Spinal cord (tissue), 10 donors: ENCODE measurements around the gene MRPS5. TPM values are rescaled to one million over a fixed set of nuclear protein-coding genes. Genes with fewer than 3 reads are reported as not detected.
A peak's percentile ranks its signal among the peaks of the same experiment; 100 is the strongest.

Experiments
- DNase-seq, 6 donors: peaks; one replicate each; pipeline versions ENCODE4 v3.0.0 to v3.0.0-alpha.2; 2013 to 2015; ENCODE audit warnings: low spot score in 6 of 6, low read depth in 4 of 6
- H3K27ac ChIP-seq: one replicate; pipeline ENCODE4 v1.5.1; 2013; ENCODE audit warnings: low read depth, low read length, control low read depth
- H3K27me3 ChIP-seq: one replicate; pipeline ENCODE4 v1.6.1; 2013; ENCODE audit warnings: low read length; ENCODE audit not compliant: control insufficient read depth, insufficient read depth
- H3K36me3 ChIP-seq: one replicate; pipeline ENCODE4 v1.6.1; 2013; ENCODE audit warnings: low read length; ENCODE audit not compliant: control insufficient read depth, insufficient read depth
- H3K4me1 ChIP-seq: one replicate; pipeline ENCODE4 v1.6.1; 2013; ENCODE audit warnings: low read length; ENCODE audit not compliant: control insufficient read depth, insufficient read depth
- H3K4me3 ChIP-seq: one replicate; pipeline ENCODE4 v1.5.1; 2013; ENCODE audit warnings: low read depth, low read length, control low read depth
- H3K9me3 ChIP-seq: one replicate; pipeline ENCODE4 v1.6.1; 2013; ENCODE audit warnings: low read length; ENCODE audit not compliant: control insufficient read depth, insufficient read depth
- WGBS: methylation state at CpG from one replicate; pipeline ENCODE4 v1.1.5; 2013; ENCODE audit warnings: missing lambda C conversion rate; ENCODE audit not compliant: insufficient coverage; 5-methylcytosine and 5-hydroxymethylcytosine counted together
- polyA plus RNA-seq, 2 donors: library from polyadenylated mRNA; unstranded; fragments of 120-200 nt; gene quantifications; one replicate each; pipeline ENCODE4 v1.2.1, GENCODE V29; 2013; ENCODE audit not compliant: insufficient read length in 2 of 2
- total RNA-seq, 2 donors: library from RNA; depleted of rRNA in 1 of 2; stranded (reverse); fragments of 120-200 nt in 1 of 2; fragments of >200 nt in 1 of 2; gene quantifications; one replicate each; pipeline versions ENCODE4 v1.2.3 to v1.2.4, GENCODE V29; 2013 to 2014
- donor health status: healthy.

Gene MRPS5
- total and polyA plus RNA-seq, 4 donors: 53.0 to 86.6 (median 62.9) TPM

DNA sequence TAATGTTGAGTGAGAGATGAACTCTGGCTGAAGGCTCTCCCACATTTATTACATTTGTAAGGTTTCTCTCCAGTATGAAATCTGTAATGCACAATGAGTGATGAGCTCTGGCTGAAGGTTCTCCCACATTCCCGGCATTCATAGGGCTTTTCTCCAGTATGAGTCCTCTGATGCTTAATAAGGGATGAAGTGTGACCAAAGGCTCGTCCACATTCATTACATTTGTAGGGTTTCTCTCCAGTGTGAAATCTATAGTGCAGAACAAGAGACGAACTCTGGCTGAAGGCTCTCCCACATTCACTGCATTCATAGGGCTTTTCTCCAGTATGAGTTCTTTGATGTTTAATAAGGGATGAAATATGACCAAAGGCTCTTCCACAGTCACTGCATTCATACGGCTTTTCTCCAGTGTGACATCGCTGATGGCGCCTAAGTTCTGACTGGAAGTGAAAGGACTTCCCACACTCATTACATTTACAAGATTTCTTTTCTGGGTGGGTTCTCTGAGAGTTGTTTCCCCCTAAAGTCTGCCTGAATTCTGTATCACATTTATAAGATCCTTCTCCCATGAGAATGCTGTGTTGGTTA is 27.9 kb upstream of the MRPS5 start:
- H3K9me3 ChIP-seq: peaks cover 32% of the 10 kb centered on the region
- no peak for DNase-seq

DNA sequence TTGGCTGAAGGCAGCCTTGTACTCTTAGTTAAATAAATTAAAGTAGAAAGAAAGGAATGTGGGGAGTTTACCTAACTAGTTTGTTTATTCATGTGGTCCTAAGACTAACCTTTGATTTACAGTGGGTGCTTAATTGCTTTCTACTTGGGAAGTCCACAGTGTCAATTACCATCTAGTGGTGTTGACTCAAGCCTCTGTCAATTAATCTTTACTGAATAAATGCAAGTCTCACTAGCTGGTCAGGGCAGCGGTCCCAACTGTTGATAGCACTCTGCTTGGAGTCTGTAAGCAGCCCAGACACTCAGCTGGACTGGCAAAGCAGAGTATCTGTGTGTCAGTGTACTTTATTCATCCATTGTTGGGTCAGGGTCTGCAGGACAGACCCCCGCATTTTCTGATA is 22.2 kb upstream of the MRPS5 start:
- Histone ChIP-seq H3K4me3 (no peak overlapping the region), H3K27ac (no peak overlapping the region), H3K4me1 (no peaks in the 10 kb centered on the region), H3K9me3 (peaks cover 28% of the 10 kb centered on the region), H3K36me3 (peaks cover 3% of the 10 kb centered on the region), H3K27me3 (no peaks in the 10 kb centered on the region)
- 100% methylated on average over 2 of the region's 2 CpGs for WGBS
- DNase-seq: no peak

More for the DNA sequence above, 27.9 kb upstream of the MRPS5 start:
- H3K4me3 ChIP-seq: no peak overlapping the region
- WGBS: no CpG with 5 or more reads among the region's 6 CpGs
- H3K36me3 ChIP-seq: peaks cover 30% of the 10 kb centered on the region
- H3K27me3 ChIP-seq: no peaks in the 10 kb centered on the region
- H3K27ac ChIP-seq: no peak overlapping the region
- H3K4me1 ChIP-seq: no peaks in the 10 kb centered on the region

DNA sequence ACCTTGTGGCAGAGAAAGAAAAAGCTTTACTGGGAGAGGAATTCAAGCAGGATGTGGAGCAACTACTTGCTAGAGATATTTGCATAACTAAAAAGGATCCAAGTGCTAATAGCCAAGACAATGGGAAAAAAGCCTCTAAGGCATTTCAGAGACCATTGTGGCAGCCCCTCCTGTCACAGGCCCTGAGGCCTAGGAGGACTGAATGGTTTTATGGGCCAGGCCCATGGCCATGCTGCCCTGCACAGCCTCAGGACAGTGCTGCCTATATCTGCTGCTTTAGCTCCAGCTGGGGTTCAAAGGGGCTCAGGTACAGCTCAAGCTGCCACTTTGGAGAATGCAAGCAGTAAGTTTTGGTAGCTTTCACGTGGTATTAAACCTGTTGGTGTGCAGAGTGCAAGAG is 17.1 kb upstream of the MRPS5 start:
- H3K9me3 ChIP-seq: peaks cover 12% of the 10 kb centered on the region
- no peaks in the 10 kb centered on the region for H3K4me1 ChIP-seq
- peaks cover 3% of the 10 kb centered on the region for H3K36me3 ChIP-seq
- no peak overlapping the region for H3K27ac ChIP-seq
- no peaks in the 10 kb centered on the region for H3K27me3 ChIP-seq
- no peak for DNase-seq
- no peak overlapping the region for H3K4me3 ChIP-seq
- WGBS: 79% methylated on average over 1 of the region's 1 CpG

DNA sequence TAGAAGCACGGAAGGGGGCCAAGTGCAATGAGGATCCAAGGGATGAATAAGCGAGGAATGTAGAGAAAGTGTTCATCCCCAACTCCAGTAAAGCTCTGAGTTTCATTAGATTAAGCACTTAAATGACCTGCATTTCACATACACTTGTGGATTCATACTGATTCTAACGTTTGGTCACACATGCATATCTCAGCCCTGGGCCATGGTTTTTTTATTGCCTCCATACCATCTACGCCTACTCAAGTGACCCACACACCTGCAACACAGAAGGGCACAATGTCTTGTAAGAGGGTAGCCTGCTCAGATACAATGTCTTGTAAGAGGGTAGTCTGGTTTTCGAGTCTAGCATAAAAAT is 566 bp upstream of the MRPS5 start:
- Histone ChIP-seq H3K27ac (peak overlapping the region; percentile 86), H3K36me3 (peaks cover 3% of the 10 kb centered on the region), H3K4me1 (peaks cover 6% of the 10 kb centered on the region), H3K9me3 (no peaks in the 10 kb centered on the region), H3K27me3 (no peaks in the 10 kb centered on the region), H3K4me3 (peak overlapping the region; percentile 82)
- 0% methylated on average over 1 of the region's 5 CpGs for WGBS
- DNase-seq: no peak

DNA sequence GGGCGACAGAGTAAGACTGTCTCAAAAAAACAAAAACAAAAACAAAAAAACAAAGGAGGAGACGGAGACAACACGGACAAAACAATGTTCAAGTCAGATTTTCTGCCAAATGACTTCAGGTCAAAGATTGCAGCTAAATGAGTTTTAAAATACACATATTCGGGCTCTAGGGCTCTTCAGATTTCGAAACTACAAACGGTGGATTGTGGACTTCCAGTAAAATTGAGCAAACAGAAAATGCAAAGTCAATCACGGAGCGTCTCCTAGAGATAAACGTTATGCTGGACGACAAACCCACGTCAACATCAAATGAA is 558 bp downstream of the MRPS5 start:
- Histone ChIP-seq H3K9me3 (no peaks in the 10 kb centered on the region), H3K27ac (no peak overlapping the region), H3K4me3 (peak overlapping the region; percentile 82), H3K36me3 (peaks cover 5% of the 10 kb centered on the region), H3K4me1 (peaks cover 6% of the 10 kb centered on the region), H3K27me3 (no peaks in the 10 kb centered on the region)
- 2% methylated on average over 11 of the region's 11 CpGs for WGBS
- no peak for DNase-seq

DNA sequence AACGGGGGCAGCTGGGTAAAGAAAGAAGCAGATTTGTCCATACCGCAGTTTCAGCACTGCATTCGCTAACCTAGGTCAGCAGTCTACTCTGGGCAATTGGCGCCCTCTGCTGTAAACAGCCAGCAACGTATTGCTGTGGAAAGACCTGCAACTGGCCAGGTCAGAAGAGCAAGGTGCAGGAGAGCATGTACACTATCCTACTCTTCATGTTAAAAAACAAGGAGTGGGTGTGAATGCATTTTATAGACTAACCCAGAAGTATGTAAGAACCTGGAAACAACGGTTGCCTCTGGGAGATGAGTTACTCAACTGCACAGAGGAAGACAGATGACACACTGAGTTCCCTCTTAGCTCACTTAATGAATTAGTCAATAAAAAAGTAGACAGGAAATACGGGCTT is 6.2 kb downstream of the MRPS5 start:
- no peaks in the 10 kb centered on the region for H3K27me3 ChIP-seq
- DNase-seq: peak; percentile 35 to 88 (median 46)
- no peaks in the 10 kb centered on the region for H3K9me3 ChIP-seq
- peaks cover 32% of the 10 kb centered on the region for H3K36me3 ChIP-seq
- H3K4me3 ChIP-seq: no peak overlapping the region
- no peak overlapping the region for H3K27ac ChIP-seq
- WGBS: 6% methylated on average over 5 of the region's 7 CpGs
- H3K4me1 ChIP-seq: peaks cover 6% of the 10 kb centered on the region

DNA sequence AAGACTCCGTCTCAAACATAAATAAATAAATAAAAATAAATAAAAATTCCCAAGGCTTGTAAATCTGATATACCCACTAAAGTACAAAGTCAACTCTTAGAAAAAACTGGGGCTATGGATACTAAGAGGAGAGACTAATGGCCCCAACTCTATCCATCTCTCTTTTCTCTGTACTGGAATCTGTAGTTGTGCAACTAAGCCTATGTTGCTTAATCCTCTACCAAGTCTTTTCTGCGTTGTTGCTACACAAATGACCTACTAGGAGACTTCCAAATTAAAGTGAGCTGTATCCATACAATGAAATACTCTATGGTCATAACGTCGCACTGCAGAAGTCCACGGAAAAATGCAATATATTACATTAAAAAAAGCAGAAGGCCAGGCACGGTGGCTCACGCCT is 8.1 kb downstream of the MRPS5 start:
- DNase-seq: no peak
- H3K9me3 ChIP-seq: no peaks in the 10 kb centered on the region
- no peak overlapping the region for H3K4me3 ChIP-seq
- no peaks in the 10 kb centered on the region for H3K27me3 ChIP-seq
- no peak overlapping the region for H3K27ac ChIP-seq
- peaks cover 32% of the 10 kb centered on the region for H3K36me3 ChIP-seq
- WGBS: 93% methylated on average over 3 of the region's 7 CpGs
- no peaks in the 10 kb centered on the region for H3K4me1 ChIP-seq

DNA sequence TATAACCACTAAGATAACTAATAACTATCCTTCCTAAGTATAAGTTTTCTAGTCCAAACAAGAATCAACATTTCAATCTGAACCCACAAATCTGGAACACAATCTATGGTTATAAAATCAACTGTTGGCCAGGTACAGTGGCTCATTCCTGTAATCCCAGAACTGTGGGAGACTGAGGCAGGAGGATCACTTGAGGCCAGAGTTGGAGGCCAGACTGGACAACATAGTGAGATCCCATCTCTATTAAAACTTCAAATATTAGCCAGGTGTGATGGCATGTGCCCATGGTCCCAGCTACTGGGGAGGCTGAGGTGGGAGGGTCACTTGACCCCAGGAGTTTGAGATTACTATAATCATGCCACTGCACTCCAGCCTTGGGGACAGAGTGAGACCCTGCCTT is 11.2 kb downstream of the MRPS5 start:
- H3K4me1 ChIP-seq: no peaks in the 10 kb centered on the region
- H3K9me3 ChIP-seq: no peaks in the 10 kb centered on the region
- no peak for DNase-seq
- H3K36me3 ChIP-seq: peaks cover 46% of the 10 kb centered on the region
- H3K27ac ChIP-seq: no peak overlapping the region
- no peaks in the 10 kb centered on the region for H3K27me3 ChIP-seq
- no peak overlapping the region for H3K4me3 ChIP-seq

DNA sequence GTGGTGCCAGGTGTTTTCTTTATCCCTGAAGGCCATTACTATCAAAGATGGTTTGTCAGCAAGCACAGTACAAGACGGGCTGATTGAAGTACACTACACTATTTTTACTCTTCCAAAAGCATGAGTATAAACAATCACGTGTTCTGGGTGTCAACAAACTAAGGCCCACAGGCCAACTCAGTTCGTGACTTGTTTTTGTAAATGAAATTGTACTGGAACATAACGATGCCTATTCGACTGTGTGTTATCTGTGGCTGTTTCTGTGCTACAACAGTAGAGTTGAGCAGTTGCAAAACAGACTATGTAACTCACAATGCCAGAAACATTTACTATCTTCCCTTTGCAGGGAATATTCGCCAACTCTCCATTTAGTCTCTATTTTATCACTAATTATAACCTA is 12.3 kb downstream of the MRPS5 start:
- no peaks in the 10 kb centered on the region for H3K4me1 ChIP-seq
- peaks cover 51% of the 10 kb centered on the region for H3K36me3 ChIP-seq
- no peak for DNase-seq
- no CpG with 5 or more reads among the region's 6 CpGs for WGBS
- no peaks in the 10 kb centered on the region for H3K27me3 ChIP-seq
- H3K4me3 ChIP-seq: no peak overlapping the region
- no peak overlapping the region for H3K27ac ChIP-seq
- no peaks in the 10 kb centered on the region for H3K9me3 ChIP-seq

DNA sequence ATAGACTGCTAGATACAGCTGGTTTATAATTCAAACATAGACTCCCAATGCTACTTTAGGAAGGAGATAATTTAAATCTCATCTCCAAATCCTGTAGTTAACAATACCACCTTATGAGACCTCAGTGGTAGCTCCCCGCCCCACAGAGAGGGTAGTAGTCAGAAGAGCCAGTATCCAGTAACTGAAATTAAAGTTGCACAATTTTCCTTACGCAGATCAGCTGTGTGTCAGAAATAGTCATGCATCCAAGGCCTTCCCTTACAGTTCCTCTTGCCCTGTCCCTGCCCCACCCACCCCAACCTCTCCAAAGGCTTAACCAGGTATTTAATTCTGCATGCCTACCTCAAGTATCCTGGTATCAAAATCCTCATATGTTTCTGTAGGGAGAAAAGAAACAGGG is 15.5 kb downstream of the MRPS5 start:
- H3K36me3 ChIP-seq: peaks cover 37% of the 10 kb centered on the region

More for the DNA sequence above, 15.5 kb downstream of the MRPS5 start:
- Histone ChIP-seq H3K4me3 (no peak overlapping the region), H3K9me3 (no peaks in the 10 kb centered on the region), H3K27me3 (no peaks in the 10 kb centered on the region), H3K4me1 (no peaks in the 10 kb centered on the region), H3K27ac (no peak overlapping the region)
- no peak for DNase-seq
- 100% methylated on average over 1 of the region's 2 CpGs for WGBS
